ENCODE data around the gene BTBD19.

GRCh38 chr1:44817771-44818495 is 9.6 kb downstream of the BTBD19 start:
- TF ChIP-seq EP300 (IDR thresholded peaks at IDR 0.05; ENCODE audit: borderline replicate concordance in 1 of 2, low read depth in 1 of 2, low read length in 1 of 2), result no peak
- TF ChIP-seq CTCF (IDR thresholded peaks at IDR 0.05), result no peak
- TF ChIP-seq RCOR1 (IDR thresholded peaks at IDR 0.05; ENCODE audit: low read length), result no peak
- TF ChIP-seq POLR2AphosphoS5 (IDR thresholded peaks at IDR 0.05; ENCODE audit: low read depth, low read length), result no peak
- no peak for TF ChIP-seq FOXM1 (IDR thresholded peaks at IDR 0.05; ENCODE audit: low read depth)
- no peak for TF ChIP-seq RFX5 (IDR thresholded peaks at IDR 0.05; ENCODE audit: low read length)
- no peak for TF ChIP-seq USF2 (IDR thresholded peaks at IDR 0.05; ENCODE audit: borderline replicate concordance, low read depth, low read length)
- TF ChIP-seq TAF1 (IDR thresholded peaks at IDR 0.05; ENCODE audit: borderline replicate concordance, low read depth, low read length), result no peak
- TF ChIP-seq FOXJ3 (CRISPR knock-in tag; IDR thresholded peaks at IDR 0.05), result no peak
- TF ChIP-seq SMC3 (IDR thresholded peaks at IDR 0.05; ENCODE audit: low read depth, low read length), result no peak
- no peak for TF ChIP-seq MAX (IDR thresholded peaks at IDR 0.05; ENCODE audit: low read depth)

Measured in SK-N-SH (cell line).